WTC11 (cell line): ENCODE measurements around the gene PTPRN2. TPM values are rescaled to one million over a fixed set of nuclear protein-coding genes. Genes with fewer than 3 reads are reported as not detected.

Experiments
- ATAC-seq: fragments of 200-7000 bp; cut with Tn5 transposase; 2 replicates; pipeline ENCODE4 v1.10.0; 2021; ENCODE audit warnings: mild to moderate bottlenecking, moderate library complexity
- CTCF ChIA-PET: fragments of 300-600 bp; sonication (Branson Sonifier 250); formaldehyde crosslinking; loops from one replicate; lab custom pipeline; 2021; ENCODE audit warnings: antibody characterized with exemption; lab: Charles Lee
- POLR2A ChIA-PET: fragments of 350-600 bp; sonication (Branson Sonifier 250); formaldehyde crosslinking; loops from one replicate; lab custom pipeline; 2021; ENCODE audit warnings: antibody characterized with exemption; lab: Charles Lee
- DNase-seq: peaks from one replicate; pipeline ENCODE4 v3.0.0; 2021; ENCODE audit warnings: low spot score
- H3K27ac Mint-ChIP-seq: 2 replicates; pipeline ENCODE4 v1.8.0; 2021; ENCODE audit warnings: mixed read lengths
- H3K27me3 Mint-ChIP-seq: 2 replicates; pipeline ENCODE4 v1.8.0; 2021; ENCODE audit warnings: low read depth, mild to moderate bottlenecking, moderate library complexity, mixed read lengths
- H3K36me3 Mint-ChIP-seq: 2 replicates; pipeline ENCODE4 v1.8.0; 2021; ENCODE audit warnings: mixed read lengths
- H3K4me1 Mint-ChIP-seq: 2 replicates; pipeline ENCODE4 v1.8.0; 2022; ENCODE audit warnings: mixed read lengths
- H3K4me3 Mint-ChIP-seq: 2 replicates; pipeline ENCODE4 v1.8.0; 2021; ENCODE audit warnings: mild to moderate bottlenecking, moderate library complexity, mixed read lengths
- H3K9me3 Mint-ChIP-seq: 2 replicates; pipeline ENCODE4 v1.8.0; 2021; ENCODE audit warnings: mixed read lengths
- AR ChIP-seq: fragments of 250-450 bp; sonication (Bioruptor Pico); IDR thresholded peaks from 2 replicates; pipeline ENCODE4 v1.9.0; 2021; ENCODE audit warnings: mild to moderate bottlenecking
- E2F4 ChIP-seq: sonication (generic); formaldehyde crosslinking; IDR thresholded peaks from 2 replicates; pipeline ENCODE4 v1.8.1; 2022; ENCODE audit warnings: low read depth, mild to moderate bottlenecking, moderate library complexity, missing genetic modification reagents, borderline replicate concordance
- FOXK1 ChIP-seq: sonication (generic); formaldehyde crosslinking; IDR thresholded peaks from 2 replicates; pipeline ENCODE4 v1.8.0; 2022; ENCODE audit warnings: mild to moderate bottlenecking, moderate library complexity, missing genetic modification reagents
- GABPB1 ChIP-seq: sonication (generic); formaldehyde crosslinking; IDR thresholded peaks from 2 replicates; pipeline ENCODE4 v1.8.1; 2023; ENCODE audit warnings: mild to moderate bottlenecking, missing genetic modification reagents
- HMGA2 ChIP-seq: fragments of 250-450 bp; sonication (Bioruptor Pico); IDR thresholded peaks from 2 replicates; pipeline ENCODE4 v1.4.0; 2021; ENCODE audit warnings: mild to moderate bottlenecking, moderate library complexity
- PRDM15 ChIP-seq: sonication (generic); formaldehyde crosslinking; IDR thresholded peaks from 2 replicates; pipeline ENCODE4 v1.8.0; 2022; ENCODE audit warnings: missing genetic modification reagents
- TCF7 ChIP-seq: sonication (generic); formaldehyde crosslinking; IDR thresholded peaks from 2 replicates; pipeline ENCODE4 v1.8.0; 2022; ENCODE audit warnings: mild to moderate bottlenecking, low read depth, missing genetic modification reagents, moderate library complexity
- TEAD1 ChIP-seq: sonication (generic); formaldehyde crosslinking; IDR thresholded peaks from 2 replicates; pipeline ENCODE4 v1.8.0; 2022; ENCODE audit warnings: mild to moderate bottlenecking, missing genetic modification reagents
- ZBTB21 ChIP-seq: sonication (generic); formaldehyde crosslinking; IDR thresholded peaks from 2 replicates; pipeline ENCODE4 v1.8.1; 2023; ENCODE audit warnings: mild to moderate bottlenecking, missing genetic modification reagents, borderline replicate concordance
- ZNF121 ChIP-seq: sonication (generic); formaldehyde crosslinking; IDR thresholded peaks from 2 replicates; pipeline ENCODE4 v1.8.0; 2023; ENCODE audit warnings: missing genetic modification reagents
- ZNF317 ChIP-seq: sonication (generic); formaldehyde crosslinking; IDR thresholded peaks from 2 replicates; pipeline ENCODE4 v1.8.1; 2023; ENCODE audit warnings: low read depth, mild to moderate bottlenecking, moderate library complexity, missing genetic modification reagents, borderline replicate concordance
- ZNF425 ChIP-seq: fragments of 250-450 bp; sonication (Bioruptor Pico); conservative IDR thresholded peaks from 2 replicates; pipeline ENCODE4 v1.9.0; 2021; ENCODE audit warnings: mild to moderate bottlenecking
- total RNA-seq: library from RNA; stranded (reverse); gene quantifications from 3 replicates; pipeline ENCODE4 v1.2.3, GENCODE V29; 2021
- TF ChIP-seq, protein P1 (sequence below): sonication (generic); formaldehyde crosslinking; IDR thresholded peaks from 2 replicates; pipeline ENCODE4 v1.8.1; 2022; ENCODE audit warnings: missing genetic modification reagents, borderline replicate concordance

PTPRN2 gene
- total RNA-seq, 1 experiment from 2014 or later = 4.7 TPM

DNA sequence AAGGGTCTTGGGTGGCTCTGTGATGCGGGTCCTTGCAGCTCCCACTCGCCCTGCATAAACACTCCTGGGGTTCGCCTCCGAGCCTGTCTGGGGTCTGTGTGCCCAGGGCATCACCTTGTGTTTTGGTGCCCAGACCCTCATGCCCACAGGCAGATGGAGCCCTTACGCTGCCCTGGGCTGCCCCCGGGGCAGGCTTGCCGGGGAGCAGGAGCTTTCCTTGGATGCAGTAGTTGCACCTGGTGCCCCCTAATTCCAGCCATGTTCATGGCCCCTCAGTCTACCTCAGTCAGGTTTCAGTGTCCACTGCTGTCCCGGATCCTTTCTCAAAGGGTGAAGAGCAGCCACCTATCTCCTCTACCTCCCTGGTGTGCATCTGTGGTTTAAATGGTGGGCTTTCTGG is 396.0 kb downstream of the PTPRN2 start:
- POLR2A ChIA-PET = no interaction called here
- TF ChIP-seq TEAD1 (CRISPR knock-in tag) (no peak), ZNF121 (no peak), AR (CRISPR knock-in tag) (no peak), PRDM15 (CRISPR knock-in tag) (no peak), ZNF317 (CRISPR knock-in tag) (no peak)
- Mint-ChIP-seq H3K36me3 (peaks cover 48% of the 10 kb centered on the region), H3K27me3 (peaks cover 5% of the 10 kb centered on the region; the same call in 1 of the 2 replicates), H3K4me3 (no peak overlapping the region), H3K4me1 (no peaks in the 10 kb centered on the region), H3K27ac (no peak overlapping the region), H3K9me3 (peaks cover 44% of the 10 kb centered on the region)
- DNase-seq = no peak
- CTCF ChIA-PET = no interaction called here
- ATAC-seq = no peak

GRCh38 chr7:158190756-158191155 is 396.9 kb downstream of the PTPRN2 start:
- CTCF ChIA-PET = no interaction called here
- no peak overlapping the region for H3K27ac Mint-ChIP-seq
- DNase-seq (no peak), ATAC-seq (no peak)
- no peaks in the 10 kb centered on the region for H3K4me1 Mint-ChIP-seq
- TF ChIP-seq GABPB1 (CRISPR knock-in tag) (no peak), TCF7 (CRISPR knock-in tag) (no peak), ZBTB21 (CRISPR knock-in tag) (no peak), E2F4 (no peak), ZNF425 (CRISPR knock-in tag) (no peak), HMGA2 (CRISPR knock-in tag) (no peak), FOXK1 (CRISPR knock-in tag) (no peak)
- TF ChIP-seq, protein P1, sequence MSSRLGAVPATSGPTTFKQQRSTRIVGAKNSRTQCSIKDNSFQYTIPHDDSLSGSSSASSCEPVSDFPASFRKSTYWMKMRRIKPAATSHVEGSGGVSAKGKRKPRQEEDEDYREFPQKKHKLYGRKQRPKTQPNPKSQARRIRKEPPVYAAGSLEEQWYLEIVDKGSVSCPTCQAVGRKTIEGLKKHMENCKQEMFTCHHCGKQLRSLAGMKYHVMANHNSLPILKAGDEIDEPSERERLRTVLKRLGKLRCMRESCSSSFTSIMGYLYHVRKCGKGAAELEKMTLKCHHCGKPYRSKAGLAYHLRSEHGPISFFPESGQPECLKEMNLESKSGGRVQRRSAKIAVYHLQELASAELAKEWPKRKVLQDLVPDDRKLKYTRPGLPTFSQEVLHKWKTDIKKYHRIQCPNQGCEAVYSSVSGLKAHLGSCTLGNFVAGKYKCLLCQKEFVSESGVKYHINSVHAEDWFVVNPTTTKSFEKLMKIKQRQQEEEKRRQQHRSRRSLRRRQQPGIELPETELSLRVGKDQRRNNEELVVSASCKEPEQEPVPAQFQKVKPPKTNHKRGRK (CRISPR knock-in tag) = no peak
- H3K9me3 Mint-ChIP-seq = peaks cover 38% of the 10 kb centered on the region
- H3K27me3 Mint-ChIP-seq = no peaks in the 10 kb centered on the region
- POLR2A ChIA-PET = no interaction called here
- H3K36me3 Mint-ChIP-seq = peaks cover 39% of the 10 kb centered on the region
- no peak overlapping the region for H3K4me3 Mint-ChIP-seq
